Progenitor cell of endocrine pancreas (in vitro differentiated cells): ENCODE measurements around the gene NBR1. TPM values are rescaled to one million over a fixed set of nuclear protein-coding genes. Genes with fewer than 3 reads are reported as not detected.

ENCODE experiments used
- DNase-seq: peaks from one replicate; pipeline ENCODE4 v3.0.0; 2021; ENCODE audit warnings: low spot score; ENCODE audit not compliant: unreplicated experiment
- H3K27ac Mint-ChIP-seq: 2 replicates; pipeline ENCODE4 v1.8.0; 2021; ENCODE audit warnings: mild to moderate bottlenecking, moderate library complexity, mixed read lengths
- H3K27me3 Mint-ChIP-seq: 2 replicates; pipeline ENCODE4 v1.8.0; 2021; ENCODE audit warnings: mixed read lengths
- H3K36me3 Mint-ChIP-seq: 2 replicates; pipeline ENCODE4 v1.8.0; 2022; ENCODE audit warnings: mixed read lengths; ENCODE audit not compliant: insufficient read depth
- H3K4me1 Mint-ChIP-seq: 2 replicates; pipeline ENCODE4 v1.8.0; 2021; ENCODE audit warnings: low read depth, mixed read lengths
- H3K4me3 Mint-ChIP-seq: 2 replicates; pipeline ENCODE4 v1.8.0; 2021; ENCODE audit warnings: low read depth, mild to moderate bottlenecking, moderate library complexity, mixed read lengths
- H3K9me3 Mint-ChIP-seq: 2 replicates; pipeline ENCODE4 v1.8.0; 2021; ENCODE audit warnings: low read depth, mixed read lengths
- total RNA-seq: library from RNA; stranded (reverse); gene quantifications from 2 replicates; pipeline ENCODE4 v1.2.1, GENCODE V29; 2021
- TF ChIP-seq, protein P1 (sequence below): fragments of 200-600 bp; sonication (generic); IDR thresholded peaks from one replicate; pipeline ENCODE4 v1.5.0; 2021; ENCODE audit warnings: antibody characterized with exemption, mild to moderate bottlenecking; ENCODE audit not compliant: unreplicated experiment

NBR1 gene
- total RNA-seq, 1 donor from 2014 or later: 59.5 TPM

GRCh38 chr17:43216369-43216761 is 45.4 kb downstream of the NBR1 start:
- TF ChIP-seq, protein P1, sequence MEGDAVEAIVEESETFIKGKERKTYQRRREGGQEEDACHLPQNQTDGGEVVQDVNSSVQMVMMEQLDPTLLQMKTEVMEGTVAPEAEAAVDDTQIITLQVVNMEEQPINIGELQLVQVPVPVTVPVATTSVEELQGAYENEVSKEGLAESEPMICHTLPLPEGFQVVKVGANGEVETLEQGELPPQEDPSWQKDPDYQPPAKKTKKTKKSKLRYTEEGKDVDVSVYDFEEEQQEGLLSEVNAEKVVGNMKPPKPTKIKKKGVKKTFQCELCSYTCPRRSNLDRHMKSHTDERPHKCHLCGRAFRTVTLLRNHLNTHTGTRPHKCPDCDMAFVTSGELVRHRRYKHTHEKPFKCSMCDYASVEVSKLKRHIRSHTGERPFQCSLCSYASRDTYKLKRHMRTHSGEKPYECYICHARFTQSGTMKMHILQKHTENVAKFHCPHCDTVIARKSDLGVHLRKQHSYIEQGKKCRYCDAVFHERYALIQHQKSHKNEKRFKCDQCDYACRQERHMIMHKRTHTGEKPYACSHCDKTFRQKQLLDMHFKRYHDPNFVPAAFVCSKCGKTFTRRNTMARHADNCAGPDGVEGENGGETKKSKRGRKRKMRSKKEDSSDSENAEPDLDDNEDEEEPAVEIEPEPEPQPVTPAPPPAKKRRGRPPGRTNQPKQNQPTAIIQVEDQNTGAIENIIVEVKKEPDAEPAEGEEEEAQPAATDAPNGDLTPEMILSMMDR: no peak
- H3K27me3 Mint-ChIP-seq: no peaks in the 10 kb centered on the region
- H3K9me3 Mint-ChIP-seq: no peaks in the 10 kb centered on the region
- peaks cover 17% of the 10 kb centered on the region for H3K4me1 Mint-ChIP-seq
- H3K4me3 Mint-ChIP-seq: no peak overlapping the region
- no peak for DNase-seq
- H3K36me3 Mint-ChIP-seq: peaks cover 2% of the 10 kb centered on the region
- no peak overlapping the region for H3K27ac Mint-ChIP-seq

- no peak for DNase-seq
- H3K4me3 Mint-ChIP-seq: no peak overlapping the region
- H3K36me3 Mint-ChIP-seq: peaks cover 2% of the 10 kb centered on the region
- H3K27me3 Mint-ChIP-seq: no peaks in the 10 kb centered on the region
- H3K27ac Mint-ChIP-seq: no peak overlapping the region
- peaks cover 15% of the 10 kb centered on the region for H3K4me1 Mint-ChIP-seq
- TF ChIP-seq, protein P1: no peak
- H3K9me3 Mint-ChIP-seq: no peaks in the 10 kb centered on the region
Measured at GRCh38 chr17:43216762-43217613, 46.0 kb downstream of the NBR1 start.

DNA sequence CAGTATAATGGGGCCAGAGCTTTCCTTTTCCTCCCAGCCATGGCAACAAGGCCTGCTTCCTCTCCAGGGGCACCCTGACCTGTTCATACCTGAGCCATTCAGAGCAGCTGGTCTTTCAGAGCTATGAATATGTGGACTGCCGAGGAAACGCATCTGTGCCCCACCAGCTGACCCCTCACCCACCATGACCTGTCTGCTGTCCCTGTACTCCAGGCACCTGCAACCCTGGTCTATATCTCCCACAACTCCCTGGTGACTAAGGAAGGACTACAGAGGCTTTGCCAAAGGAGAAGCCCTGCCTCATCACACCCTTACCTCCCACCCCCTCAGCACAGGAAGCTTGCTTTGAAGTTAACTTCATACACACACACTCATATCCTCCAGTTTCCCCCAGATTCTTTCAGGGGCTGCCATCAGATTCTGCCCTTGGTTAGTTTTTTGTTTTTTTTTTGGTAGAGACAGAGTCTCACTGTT is 46.6 kb downstream of the NBR1 start:
- Mint-ChIP-seq H3K36me3 (peaks cover 2% of the 10 kb centered on the region), H3K4me3 (no peak overlapping the region), H3K27ac (no peak overlapping the region), H3K4me1 (peaks cover 8% of the 10 kb centered on the region), H3K27me3 (no peaks in the 10 kb centered on the region), H3K9me3 (no peaks in the 10 kb centered on the region)
- DNase-seq: no peak
- TF ChIP-seq, protein P1: no peak

DNA sequence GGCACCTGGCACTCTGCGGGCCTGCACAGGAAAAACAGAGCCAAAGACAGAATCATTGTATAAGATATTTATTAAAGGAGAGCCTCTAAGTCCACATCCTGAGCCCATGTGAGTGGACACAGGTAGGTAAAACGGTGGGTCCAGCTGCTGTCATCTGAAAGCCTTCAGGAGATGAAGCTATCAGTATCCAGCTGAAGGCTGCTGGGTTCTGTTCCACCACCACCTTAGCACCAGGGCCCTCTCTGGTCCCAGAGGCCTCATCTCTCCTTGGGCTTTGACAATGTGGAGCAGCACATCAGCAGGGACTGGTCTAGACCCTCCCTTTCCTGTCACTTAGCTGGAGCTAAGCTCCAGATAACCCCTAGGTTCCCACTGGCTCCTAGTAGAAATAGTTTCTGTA is 48.0 kb downstream of the NBR1 start:
- Mint-ChIP-seq H3K27me3 (no peaks in the 10 kb centered on the region), H3K36me3 (peaks cover 2% of the 10 kb centered on the region), H3K9me3 (no peaks in the 10 kb centered on the region), H3K4me3 (no peak overlapping the region), H3K27ac (no peak overlapping the region), H3K4me1 (peaks cover 4% of the 10 kb centered on the region)
- no peak for DNase-seq
- TF ChIP-seq, protein P1: no peak

GRCh38 chr17:43219746-43220380 is 48.8 kb downstream of the NBR1 start:
- TF ChIP-seq, protein P1: no peak
- no peak for DNase-seq
- no peaks in the 10 kb centered on the region for H3K27me3 Mint-ChIP-seq

More at GRCh38 chr17:43219746-43220380, 48.8 kb downstream of the NBR1 start:
- H3K4me3 Mint-ChIP-seq: no peak overlapping the region
- H3K27ac Mint-ChIP-seq: no peak overlapping the region
- H3K9me3 Mint-ChIP-seq: no peaks in the 10 kb centered on the region
- H3K4me1 Mint-ChIP-seq: peaks cover 4% of the 10 kb centered on the region
- peaks cover 2% of the 10 kb centered on the region for H3K36me3 Mint-ChIP-seq
